ENCODE data around the gene RAD9B. TPM values are rescaled to one million over a fixed set of nuclear protein-coding genes. Genes with fewer than 3 reads are reported as not detected.

The RAD9B gene
- total RNA-seq, 1 donor from 2014 or later: 0.26 TPM

DNA sequence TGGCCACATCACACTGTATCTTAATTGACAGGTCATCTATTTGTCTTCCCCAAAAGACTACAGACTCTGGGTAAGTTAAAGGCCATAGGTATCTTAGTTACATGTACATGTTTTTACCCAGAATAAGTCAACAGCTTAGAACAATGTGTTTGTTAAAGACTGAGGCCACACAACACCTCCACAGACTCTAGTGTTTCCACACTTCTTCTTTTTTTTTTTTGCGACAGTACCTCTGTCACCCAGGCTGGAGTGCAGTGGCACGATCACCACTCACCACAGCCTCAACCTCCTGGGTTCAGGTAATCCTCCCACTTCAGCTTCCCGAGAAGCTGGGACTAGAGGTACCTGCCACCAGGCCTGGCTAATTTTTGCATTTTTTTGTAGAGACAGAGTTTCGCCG, 35.3 kb upstream of the RAD9B start:
- peaks cover 2% of the 10 kb centered on the region for H3K36me3 ChIP-seq (ENCODE audit: control insufficient read depth, insufficient read depth, low read length)
- H3K4me3 ChIP-seq (ENCODE audit: low read depth, low read length): no peak overlapping the region
- FAIRE-seq: no peak
- DNase-seq (ENCODE audit: low read depth): no peak
- H3K27me3 ChIP-seq (ENCODE audit: control insufficient read depth, insufficient read depth, low read length): no peaks in the 10 kb centered on the region
- TF ChIP-seq, protein P1, sequence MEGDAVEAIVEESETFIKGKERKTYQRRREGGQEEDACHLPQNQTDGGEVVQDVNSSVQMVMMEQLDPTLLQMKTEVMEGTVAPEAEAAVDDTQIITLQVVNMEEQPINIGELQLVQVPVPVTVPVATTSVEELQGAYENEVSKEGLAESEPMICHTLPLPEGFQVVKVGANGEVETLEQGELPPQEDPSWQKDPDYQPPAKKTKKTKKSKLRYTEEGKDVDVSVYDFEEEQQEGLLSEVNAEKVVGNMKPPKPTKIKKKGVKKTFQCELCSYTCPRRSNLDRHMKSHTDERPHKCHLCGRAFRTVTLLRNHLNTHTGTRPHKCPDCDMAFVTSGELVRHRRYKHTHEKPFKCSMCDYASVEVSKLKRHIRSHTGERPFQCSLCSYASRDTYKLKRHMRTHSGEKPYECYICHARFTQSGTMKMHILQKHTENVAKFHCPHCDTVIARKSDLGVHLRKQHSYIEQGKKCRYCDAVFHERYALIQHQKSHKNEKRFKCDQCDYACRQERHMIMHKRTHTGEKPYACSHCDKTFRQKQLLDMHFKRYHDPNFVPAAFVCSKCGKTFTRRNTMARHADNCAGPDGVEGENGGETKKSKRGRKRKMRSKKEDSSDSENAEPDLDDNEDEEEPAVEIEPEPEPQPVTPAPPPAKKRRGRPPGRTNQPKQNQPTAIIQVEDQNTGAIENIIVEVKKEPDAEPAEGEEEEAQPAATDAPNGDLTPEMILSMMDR (IDR thresholded peaks at IDR 0.05; ENCODE audit: insufficient read depth, low read length, severe bottlenecking): no peak

DNA sequence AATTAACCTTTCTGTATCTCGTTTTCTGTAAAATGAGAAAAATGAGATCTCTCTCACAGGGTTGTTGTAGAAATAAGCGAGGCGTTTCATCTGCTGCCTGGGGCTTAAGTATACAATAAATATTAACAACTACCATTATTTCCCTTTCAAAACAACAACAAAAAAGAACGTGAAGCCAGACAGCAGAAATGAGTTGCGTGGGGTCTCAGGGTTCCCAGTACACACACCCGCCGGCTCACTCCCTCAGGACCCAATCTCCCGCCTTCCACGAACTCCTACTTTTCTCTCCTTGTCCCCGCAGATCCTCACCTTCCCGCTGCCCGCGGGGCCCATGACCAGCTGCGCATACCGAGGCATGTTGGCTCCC, 34.3 kb upstream of the RAD9B start:
- DNase-seq (ENCODE audit: low read depth) (no peak), FAIRE-seq (no peak)
- H3K36me3 ChIP-seq (ENCODE audit: control insufficient read depth, insufficient read depth, low read length): peaks cover 2% of the 10 kb centered on the region
- TF ChIP-seq, protein P1 (IDR thresholded peaks at IDR 0.05; ENCODE audit: insufficient read depth, low read length, severe bottlenecking): no peak
- peak overlapping the region; percentile 74 for H3K4me3 ChIP-seq (ENCODE audit: low read depth, low read length)
- no peaks in the 10 kb centered on the region for H3K27me3 ChIP-seq (ENCODE audit: control insufficient read depth, insufficient read depth, low read length)

DNA sequence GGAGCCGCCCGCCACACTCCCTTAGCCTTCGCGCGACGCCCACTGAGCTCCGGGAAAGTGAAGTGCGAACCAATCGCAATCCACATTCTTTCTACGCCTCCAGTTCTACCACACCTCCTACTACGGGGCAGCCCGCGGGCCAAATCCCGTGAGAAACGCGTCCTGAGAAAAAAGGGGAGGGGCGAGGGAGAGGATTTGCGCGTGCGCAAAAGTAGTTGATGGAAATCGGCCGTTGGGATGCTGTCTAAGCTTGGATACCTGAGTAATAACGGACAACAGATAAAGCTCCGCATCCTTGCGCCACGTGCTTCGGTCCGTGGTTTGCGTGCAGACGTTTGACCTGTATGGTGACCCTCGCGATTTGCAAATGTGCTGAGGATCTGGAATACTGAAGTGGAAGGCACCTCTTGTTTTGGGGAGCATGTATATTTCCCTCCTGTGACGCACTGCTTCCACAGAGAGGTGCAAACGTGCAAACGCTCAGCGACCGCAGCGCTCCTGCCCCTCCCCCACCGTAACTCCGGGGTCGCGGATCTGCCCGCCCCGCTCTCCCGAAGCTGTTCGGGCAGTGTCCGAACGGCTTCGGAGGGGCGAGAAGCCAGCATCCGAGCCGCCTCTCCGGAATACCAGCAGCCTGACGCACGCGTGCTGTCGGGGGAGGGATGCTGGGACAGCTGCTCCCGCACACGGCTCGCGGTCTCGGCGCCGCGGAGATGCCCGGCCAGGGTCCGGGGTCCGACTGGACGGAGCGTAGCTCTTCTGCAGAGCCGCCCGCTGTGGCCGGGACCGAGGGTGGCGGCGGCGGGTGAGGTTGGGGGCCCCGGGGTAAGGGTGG, 33.7 kb upstream of the RAD9B start, which contains the start of the genes FAM216A and GPN3:
Gene FAM216A (plus strand): TSS at position 632 of the 835 bp plus-strand sequence. CDS start 31 bp downstream, at position 663.
Gene GPN3 (minus strand): TSS at position 44 of the 835 bp plus-strand sequence. CDS start 54 bp downstream, outside the sequence.
- H3K4me3 ChIP-seq (ENCODE audit: low read depth, low read length): peak within 1 kb of the TSS; percentile 74
- peaks cover 2% of the 10 kb centered on the region for H3K36me3 ChIP-seq (ENCODE audit: control insufficient read depth, insufficient read depth, low read length)
- TF ChIP-seq, protein P1 (IDR thresholded peaks at IDR 0.05; ENCODE audit: insufficient read depth, low read length, severe bottlenecking): no peak
- DNase-seq (ENCODE audit: low read depth) (peak; percentile 97), FAIRE-seq (peak; percentile 7)
- H3K27me3 ChIP-seq (ENCODE audit: control insufficient read depth, insufficient read depth, low read length): no peaks in the 10 kb centered on the region

DNA sequence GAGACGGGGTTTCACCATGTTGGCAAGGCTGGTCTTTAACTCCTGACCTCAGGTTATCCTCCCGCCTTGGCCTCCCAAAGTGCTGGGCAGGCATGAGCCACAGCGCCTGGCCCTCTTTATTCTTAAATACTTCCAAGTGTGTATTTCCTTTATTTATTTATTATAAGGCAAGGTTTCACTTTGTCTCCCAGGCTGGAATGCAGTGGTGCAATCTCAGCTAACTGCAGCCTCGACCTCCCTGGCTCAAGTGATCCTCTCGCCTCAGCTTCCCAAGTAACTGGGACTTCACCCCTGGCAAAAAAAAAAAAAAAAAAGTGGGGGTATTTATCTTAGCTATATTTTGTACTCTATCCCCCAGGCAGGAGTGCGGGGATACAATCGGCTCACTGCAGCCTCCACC, 26.7 kb upstream of the RAD9B start:
- no peak overlapping the region for H3K4me3 ChIP-seq (ENCODE audit: low read depth, low read length)
- TF ChIP-seq, protein P1 (IDR thresholded peaks at IDR 0.05; ENCODE audit: insufficient read depth, low read length, severe bottlenecking): no peak
- DNase-seq (ENCODE audit: low read depth): no peak
- H3K27me3 ChIP-seq (ENCODE audit: control insufficient read depth, insufficient read depth, low read length): no peaks in the 10 kb centered on the region
- no peak for FAIRE-seq
- H3K36me3 ChIP-seq (ENCODE audit: control insufficient read depth, insufficient read depth, low read length): peaks cover 1% of the 10 kb centered on the region

DNA sequence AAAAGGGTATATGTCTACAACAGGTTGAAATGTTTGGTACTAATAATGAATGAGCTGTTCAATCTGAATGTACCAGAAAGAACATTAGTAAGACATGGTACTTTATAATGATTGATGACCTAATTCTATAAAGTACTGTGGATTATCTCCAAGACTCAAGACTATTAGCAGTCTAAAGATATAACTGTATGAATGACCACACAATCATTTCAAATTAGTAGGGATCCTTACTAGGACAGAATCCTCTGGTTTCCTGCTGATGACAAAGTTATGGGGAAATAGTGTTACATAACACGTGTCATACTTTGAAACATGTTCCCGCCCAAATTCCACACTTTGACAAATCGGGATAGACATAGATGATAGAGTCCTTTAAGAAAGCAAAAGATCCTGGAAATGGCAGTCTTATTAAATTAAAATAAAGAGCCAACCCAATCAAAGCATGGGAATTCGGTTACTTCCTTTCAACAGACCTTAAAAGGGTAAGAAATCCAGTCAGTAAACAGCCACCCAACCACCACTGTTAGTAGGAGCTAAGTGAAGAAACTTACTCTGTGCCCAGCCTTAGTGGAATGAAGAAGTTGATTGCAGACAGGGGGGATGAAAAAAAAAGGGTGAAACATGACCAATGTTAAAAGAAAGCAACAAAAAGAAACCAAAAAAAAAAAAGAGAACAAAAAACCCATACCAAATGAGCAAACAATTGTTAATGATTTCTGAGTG, 3.0 kb upstream of the RAD9B start:
- DNase-seq (ENCODE audit: low read depth) (peak; percentile 74), FAIRE-seq (no peak)
- H3K27me3 ChIP-seq (ENCODE audit: control insufficient read depth, insufficient read depth, low read length): no peaks in the 10 kb centered on the region
- H3K4me3 ChIP-seq (ENCODE audit: low read depth, low read length): no peak overlapping the region
- TF ChIP-seq, protein P1 (IDR thresholded peaks at IDR 0.05; ENCODE audit: insufficient read depth, low read length, severe bottlenecking): no peak
- H3K36me3 ChIP-seq (ENCODE audit: control insufficient read depth, insufficient read depth, low read length): peaks cover 1% of the 10 kb centered on the region

Data from bronchial epithelial cell (primary cell).